ENCODE measurements around the gene CORIN.

CORIN gene

GRCh38 chr4:47817275-47817674 is 20.6 kb downstream of the CORIN start:
- Histone ChIP-seq H4K8ac (ENCODE audit: low read length) (no peak overlapping the region), H3K36me3 (ENCODE audit: control insufficient read depth in 1 of 2, insufficient read depth in 2 of 2, low read depth in 1 of 2, low read length in 2 of 2) (no peaks in the 10 kb centered on the region), H3K4me1 (ENCODE audit: control insufficient read depth, insufficient read depth, low read depth, low read length) (no peaks in the 10 kb centered on the region), H3K4ac (ENCODE audit: low read depth in 1 of 2, low read length in 2 of 2) (no peak overlapping the region), H3K14ac (ENCODE audit: low read length in 2 of 2) (no peak overlapping the region), H2BK12ac (ENCODE audit: low read length in 2 of 2) (no peak overlapping the region), H2BK5ac (ENCODE audit: low read depth, low read length, poor library complexity, severe bottlenecking) (no peak overlapping the region), H3K27ac (ENCODE audit: low read length, poor library complexity, severe bottlenecking) (no peak overlapping the region), H3K9me3 (ENCODE audit: control insufficient read depth, low read length) (no peaks in the 10 kb centered on the region), H2BK120ac (ENCODE audit: low read depth, low read length) (no peak overlapping the region), H2BK15ac (ENCODE audit: low read depth, poor library complexity, severe bottlenecking) (no peak overlapping the region), H3K9ac (ENCODE audit: low read length) (no peak overlapping the region), H3K18ac (ENCODE audit: low read depth in 1 of 2, low read length in 2 of 2) (no peak overlapping the region), H3K4me3 (ENCODE audit: insufficient read depth in 1 of 2, low read depth in 1 of 2, low read length in 2 of 2) (no peak overlapping the region), H3K4me2 (ENCODE audit: low read length, poor library complexity, severe bottlenecking) (no peak overlapping the region), H2AK5ac (ENCODE audit: low read length, severe bottlenecking) (no peak overlapping the region), H3K27me3 (ENCODE audit: control insufficient read depth in 1 of 2, insufficient read depth in 1 of 2, low read length in 2 of 2) (peaks cover 3 to 7% of the 10 kb centered on the region in 2 experiments), H3K23ac (ENCODE audit: low read length in 2 of 2) (no peak overlapping the region), H3K79me1 (replicated peaks; ENCODE audit: low read length, poor library complexity, severe bottlenecking) (no peaks in the 10 kb centered on the region), H4K91ac (ENCODE audit: low read length) (no peak overlapping the region), H2AFZ (ENCODE audit: low read depth, low read length) (no peak overlapping the region)
- DNase-seq = no peak

GRCh38 chr4:47816748-47817147 is 21.1 kb downstream of the CORIN start:
- H2AK5ac ChIP-seq (ENCODE audit: low read length, severe bottlenecking) = no peak overlapping the region
- no peak overlapping the region for H3K18ac ChIP-seq (ENCODE audit: low read depth in 1 of 2, low read length in 2 of 2)
- peaks cover 3 to 7% of the 10 kb centered on the region in 2 experiments for H3K27me3 ChIP-seq (ENCODE audit: control insufficient read depth in 1 of 2, insufficient read depth in 1 of 2, low read length in 2 of 2)
- H3K27ac ChIP-seq (ENCODE audit: low read length, poor library complexity, severe bottlenecking) = no peak overlapping the region
- H2BK15ac ChIP-seq (ENCODE audit: low read depth, poor library complexity, severe bottlenecking) = no peak overlapping the region
- H3K4me3 ChIP-seq (ENCODE audit: insufficient read depth in 1 of 2, low read depth in 1 of 2, low read length in 2 of 2) = no peak overlapping the region
- WGBS = 83% methylated on average over 2 of the region's 2 CpGs
- H3K14ac ChIP-seq (ENCODE audit: low read length in 2 of 2) = no peak overlapping the region
- H4K8ac ChIP-seq (ENCODE audit: low read length) = no peak overlapping the region
- H3K9me3 ChIP-seq (ENCODE audit: control insufficient read depth, low read length) = no peaks in the 10 kb centered on the region
- no peak overlapping the region for H2BK12ac ChIP-seq (ENCODE audit: low read length in 2 of 2)
- H3K4me2 ChIP-seq (ENCODE audit: low read length, poor library complexity, severe bottlenecking) = no peak overlapping the region
- H4K91ac ChIP-seq (ENCODE audit: low read length) = no peak overlapping the region
- no peaks in the 10 kb centered on the region for H3K79me1 ChIP-seq (replicated peaks; ENCODE audit: low read length, poor library complexity, severe bottlenecking)
- DNase-seq = no peak
- H3K36me3 ChIP-seq (ENCODE audit: control insufficient read depth in 1 of 2, insufficient read depth in 2 of 2, low read depth in 1 of 2, low read length in 2 of 2) = no peaks in the 10 kb centered on the region
- no peak overlapping the region for H3K4ac ChIP-seq (ENCODE audit: low read depth in 1 of 2, low read length in 2 of 2)
- no peaks in the 10 kb centered on the region for H3K4me1 ChIP-seq (ENCODE audit: control insufficient read depth, insufficient read depth, low read depth, low read length)
- no peak overlapping the region for H3K9ac ChIP-seq (ENCODE audit: low read length)
- no peak overlapping the region for H2AFZ ChIP-seq (ENCODE audit: low read depth, low read length)
- no peak overlapping the region for H3K23ac ChIP-seq (ENCODE audit: low read length in 2 of 2)
- H2BK5ac ChIP-seq (ENCODE audit: low read depth, low read length, poor library complexity, severe bottlenecking) = no peak overlapping the region
- H2BK120ac ChIP-seq (ENCODE audit: low read depth, low read length) = no peak overlapping the region

- peaks cover 0 to 7% of the 10 kb centered on the region in 2 experiments for H3K27me3 ChIP-seq (ENCODE audit: control insufficient read depth in 1 of 2, insufficient read depth in 1 of 2, low read length in 2 of 2)
- 88% methylated on average over 2 of the region's 6 CpGs for WGBS
- H3K4me2 ChIP-seq (ENCODE audit: low read length, poor library complexity, severe bottlenecking) = no peak overlapping the region
- no peak overlapping the region for H2BK15ac ChIP-seq (ENCODE audit: low read depth, poor library complexity, severe bottlenecking)
- no peak overlapping the region for H2AFZ ChIP-seq (ENCODE audit: low read depth, low read length)
- H3K79me1 ChIP-seq (replicated peaks; ENCODE audit: low read length, poor library complexity, severe bottlenecking) = no peaks in the 10 kb centered on the region
- no peak overlapping the region for H4K91ac ChIP-seq (ENCODE audit: low read length)
- DNase-seq = no peak
- no peak overlapping the region for H3K18ac ChIP-seq (ENCODE audit: low read depth in 1 of 2, low read length in 2 of 2)
- H2BK12ac ChIP-seq (ENCODE audit: low read length in 2 of 2) = no peak overlapping the region
- no peak overlapping the region for H3K27ac ChIP-seq (ENCODE audit: low read length, poor library complexity, severe bottlenecking)
- H2AK5ac ChIP-seq (ENCODE audit: low read length, severe bottlenecking) = no peak overlapping the region
- no peak overlapping the region for H3K23ac ChIP-seq (ENCODE audit: low read length in 2 of 2)
- no peaks in the 10 kb centered on the region for H3K4me1 ChIP-seq (ENCODE audit: control insufficient read depth, insufficient read depth, low read depth, low read length)
- H4K8ac ChIP-seq (ENCODE audit: low read length) = no peak overlapping the region
- H2BK120ac ChIP-seq (ENCODE audit: low read depth, low read length) = no peak overlapping the region
- H3K9me3 ChIP-seq (ENCODE audit: control insufficient read depth, low read length) = no peaks in the 10 kb centered on the region
- H3K9ac ChIP-seq (ENCODE audit: low read length) = no peak overlapping the region
- H2BK5ac ChIP-seq (ENCODE audit: low read depth, low read length, poor library complexity, severe bottlenecking) = no peak overlapping the region
- H3K36me3 ChIP-seq (ENCODE audit: control insufficient read depth in 1 of 2, insufficient read depth in 2 of 2, low read depth in 1 of 2, low read length in 2 of 2) = no peaks in the 10 kb centered on the region
- no peak overlapping the region for H3K4me3 ChIP-seq (ENCODE audit: insufficient read depth in 1 of 2, low read depth in 1 of 2, low read length in 2 of 2)
- no peak overlapping the region for H3K4ac ChIP-seq (ENCODE audit: low read depth in 1 of 2, low read length in 2 of 2)
- no peak overlapping the region for H3K14ac ChIP-seq (ENCODE audit: low read length in 2 of 2)
Observed at GRCh38 chr4:47814618-47815295, 23.1 kb downstream of the CORIN start.

GRCh38 chr4:47809654-47810203 is 28.1 kb downstream of the CORIN start:
- Histone ChIP-seq H3K18ac (ENCODE audit: low read depth in 1 of 2, low read length in 2 of 2) (no peak overlapping the region), H2AK5ac (ENCODE audit: low read length, severe bottlenecking) (no peak overlapping the region), H2BK5ac (ENCODE audit: low read depth, low read length, poor library complexity, severe bottlenecking) (no peak overlapping the region), H3K4me1 (ENCODE audit: control insufficient read depth, insufficient read depth, low read depth, low read length) (no peaks in the 10 kb centered on the region), H3K4me3 (ENCODE audit: insufficient read depth in 1 of 2, low read depth in 1 of 2, low read length in 2 of 2) (no peak overlapping the region), H3K27ac (ENCODE audit: low read length, poor library complexity, severe bottlenecking) (no peak overlapping the region), H2BK12ac (ENCODE audit: low read length in 2 of 2) (no peak overlapping the region), H3K4me2 (ENCODE audit: low read length, poor library complexity, severe bottlenecking) (no peak overlapping the region), H3K23ac (ENCODE audit: low read length in 2 of 2) (no peak overlapping the region), H2BK15ac (ENCODE audit: low read depth, poor library complexity, severe bottlenecking) (no peak overlapping the region), H3K79me1 (replicated peaks; ENCODE audit: low read length, poor library complexity, severe bottlenecking) (no peaks in the 10 kb centered on the region), H3K9me3 (ENCODE audit: control insufficient read depth, low read length) (no peaks in the 10 kb centered on the region), H2AFZ (ENCODE audit: low read depth, low read length) (no peak overlapping the region), H3K4ac (ENCODE audit: low read depth in 1 of 2, low read length in 2 of 2) (no peak overlapping the region), H4K91ac (ENCODE audit: low read length) (no peak overlapping the region), H3K36me3 (ENCODE audit: control insufficient read depth in 1 of 2, insufficient read depth in 2 of 2, low read depth in 1 of 2, low read length in 2 of 2) (no peaks in the 10 kb centered on the region), H2BK120ac (ENCODE audit: low read depth, low read length) (no peak overlapping the region), H4K8ac (ENCODE audit: low read length) (no peak overlapping the region), H3K9ac (ENCODE audit: low read length) (no peak overlapping the region), H3K14ac (ENCODE audit: low read length in 2 of 2) (no peak overlapping the region), H3K27me3 (ENCODE audit: control insufficient read depth in 1 of 2, insufficient read depth in 1 of 2, low read length in 2 of 2) (no peaks in the 10 kb centered on the region)
- WGBS = 87% methylated on average over 2 of the region's 3 CpGs
- DNase-seq = no peak
